OCI-LY1 (cell line): Measurements from ENCODE around the gene KIZ.

ENCODE experiments used
- CTCF ChIP-seq: fragments of 200-600 bp; sonication (generic), shearing (Covaris generic); IDR thresholded peaks from 2 replicates; pipeline ENCODE4 v1.5.1; 2017; ENCODE audit warnings: mild to moderate bottlenecking, antibody characterized with exemption, low read length, moderate library complexity, mixed read lengths
- EZH2 ChIP-seq: fragments of 200-600 bp; sonication (generic), shearing (Covaris generic); IDR thresholded peaks from 2 replicates; pipeline ENCODE4 v1.8.0; 2017; ENCODE audit warnings: borderline replicate concordance, mixed run types, mild to moderate bottlenecking, antibody characterized with exemption, low read length, moderate library complexity, mixed read lengths

- TF ChIP-seq EZH2, result no peak
- no peak for TF ChIP-seq CTCF
Observed at GRCh38 chr20:21127201-21127981, 1.5 kb downstream of the KIZ start.
